Tibial artery (tissue), 4 donors: Measurements from ENCODE around the gene MIPOL1.

Source experiments
- DNase-seq, 2 donors: peaks; one replicate each; pipeline ENCODE4 v3.0.0-alpha.2; 2019
- H3K27ac ChIP-seq, 2 donors: fragments of 200-600 bp; sonication (generic) in 1 of 2; 1 replicate in 1 of 2; 2 replicates in 1 of 2; pipeline ENCODE4 v1.5.1; 2018 to 2019; ENCODE audit warnings: mild to moderate bottlenecking in 1 of 2
- H3K27me3 ChIP-seq, 2 donors: fragments of 200-600 bp; sonication (generic) in 1 of 2; one replicate each; pipeline versions ENCODE4 v1.5.1 to v1.6.0; 2016 to 2019
- H3K36me3 ChIP-seq, 3 donors: fragments of 200-600 bp; sonication (generic) in 2 of 3; one replicate each; pipeline ENCODE4 v1.5.1; 2016 to 2019; ENCODE audit warnings: mild to moderate bottlenecking in 2 of 3
- H3K4me1 ChIP-seq, 4 donors: fragments of 200-600 bp; sonication (generic) in 2 of 4; 1 replicate in 3 of 4; 2 replicates in 1 of 4; pipeline ENCODE4 v1.5.1; 2016 to 2019
- H3K4me3 ChIP-seq, 2 donors: fragments of 200-600 bp; sonication (generic) in 1 of 2; 1 replicate in 1 of 2; 2 replicates in 1 of 2; pipeline ENCODE4 v1.5.1; 2018 to 2019; ENCODE audit warnings: mild to moderate bottlenecking in 2 of 2
- H3K9me3 ChIP-seq, 3 donors: fragments of 200-600 bp; sonication (generic) in 1 of 3; one replicate each; pipeline ENCODE4 v1.5.1; 2016 to 2019
- intact Hi-C: fragments of 100-400 bp; cut with DNase I; formaldehyde crosslinking; loops from one replicate; pipeline ENCODE4 v1.15.0; 2023; ENCODE audit warnings: low total_unique reads
- TF ChIP-seq, protein P1 (sequence below), 2 experiments: fragments of 200-600 bp in 1 of 2; fragments of 450-650 bp in 1 of 2; IDR thresholded peaks; one replicate each; pipeline ENCODE4 v1.5.1; 2017 to 2019; ENCODE audit warnings: antibody characterized with exemption in 2 of 2, mild to moderate bottlenecking in 1 of 2, moderate library complexity in 1 of 2

Gene MIPOL1

DNA sequence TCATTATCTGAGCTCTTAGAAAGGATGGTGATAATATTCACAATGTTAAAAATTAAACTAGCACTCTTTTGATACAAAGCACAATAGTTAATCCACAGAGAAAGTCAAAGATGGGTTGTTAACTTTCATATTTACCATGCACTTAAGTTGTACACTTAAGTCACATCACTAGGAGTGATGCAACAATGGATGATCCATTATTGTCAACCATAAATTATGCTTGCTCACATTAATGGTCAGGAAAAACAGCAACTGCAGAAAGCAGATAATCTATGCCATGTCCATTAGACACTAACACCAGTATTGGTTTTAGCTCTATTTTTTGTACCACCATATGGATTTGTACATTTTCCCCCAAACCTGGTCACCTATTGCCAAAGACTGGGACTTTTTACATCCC, 201.8 kb downstream of the MIPOL1 start:
- Histone ChIP-seq H3K27ac (no peak overlapping the region), H3K4me3 (no peak overlapping the region), H3K4me1 (no peaks in the 10 kb centered on the region), H3K9me3 (peaks cover 0 to 26% (median 5%) of the 10 kb centered on the region in 3 donors), H3K36me3 (peaks cover 0 to 7% (median 5%) of the 10 kb centered on the region in 3 donors), H3K27me3 (no peaks in the 10 kb centered on the region)
- intact Hi-C loops = no loop called here
- TF ChIP-seq, protein P1, sequence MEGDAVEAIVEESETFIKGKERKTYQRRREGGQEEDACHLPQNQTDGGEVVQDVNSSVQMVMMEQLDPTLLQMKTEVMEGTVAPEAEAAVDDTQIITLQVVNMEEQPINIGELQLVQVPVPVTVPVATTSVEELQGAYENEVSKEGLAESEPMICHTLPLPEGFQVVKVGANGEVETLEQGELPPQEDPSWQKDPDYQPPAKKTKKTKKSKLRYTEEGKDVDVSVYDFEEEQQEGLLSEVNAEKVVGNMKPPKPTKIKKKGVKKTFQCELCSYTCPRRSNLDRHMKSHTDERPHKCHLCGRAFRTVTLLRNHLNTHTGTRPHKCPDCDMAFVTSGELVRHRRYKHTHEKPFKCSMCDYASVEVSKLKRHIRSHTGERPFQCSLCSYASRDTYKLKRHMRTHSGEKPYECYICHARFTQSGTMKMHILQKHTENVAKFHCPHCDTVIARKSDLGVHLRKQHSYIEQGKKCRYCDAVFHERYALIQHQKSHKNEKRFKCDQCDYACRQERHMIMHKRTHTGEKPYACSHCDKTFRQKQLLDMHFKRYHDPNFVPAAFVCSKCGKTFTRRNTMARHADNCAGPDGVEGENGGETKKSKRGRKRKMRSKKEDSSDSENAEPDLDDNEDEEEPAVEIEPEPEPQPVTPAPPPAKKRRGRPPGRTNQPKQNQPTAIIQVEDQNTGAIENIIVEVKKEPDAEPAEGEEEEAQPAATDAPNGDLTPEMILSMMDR (IDR thresholded peaks at IDR 0.05) = no peak
- no peak for DNase-seq

DNA sequence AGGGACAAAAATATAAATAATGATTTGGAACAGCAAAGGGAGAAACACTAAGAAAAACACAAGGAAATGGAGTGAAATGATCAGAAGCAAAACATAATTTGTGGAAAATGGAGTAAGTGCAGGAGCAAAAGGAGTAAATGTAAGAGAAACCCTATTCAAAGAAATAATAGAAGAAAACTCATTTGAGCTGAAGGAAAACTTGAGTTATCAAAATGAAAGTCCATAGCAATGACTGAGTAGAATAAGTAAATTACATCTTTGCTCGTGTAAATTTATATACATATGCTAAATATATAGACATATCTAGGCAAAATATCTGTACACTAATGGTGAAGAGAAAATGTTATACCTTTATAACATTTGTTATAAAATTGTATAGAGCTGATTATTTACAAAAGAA, 203.4 kb downstream of the MIPOL1 start:
- peaks cover 0 to 5% (median 0%) of the 10 kb centered on the region in 3 donors for H3K36me3 ChIP-seq
- TF ChIP-seq, protein P1 (IDR thresholded peaks at IDR 0.05) = no peak
- peaks cover 0 to 13% (median 0%) of the 10 kb centered on the region in 3 donors for H3K9me3 ChIP-seq
- H3K4me3 ChIP-seq = no peak overlapping the region
- no peaks in the 10 kb centered on the region for H3K27me3 ChIP-seq
- no peak for DNase-seq
- H3K4me1 ChIP-seq = no peaks in the 10 kb centered on the region
- intact Hi-C loops = no loop called here
- H3K27ac ChIP-seq = no peak overlapping the region

DNA sequence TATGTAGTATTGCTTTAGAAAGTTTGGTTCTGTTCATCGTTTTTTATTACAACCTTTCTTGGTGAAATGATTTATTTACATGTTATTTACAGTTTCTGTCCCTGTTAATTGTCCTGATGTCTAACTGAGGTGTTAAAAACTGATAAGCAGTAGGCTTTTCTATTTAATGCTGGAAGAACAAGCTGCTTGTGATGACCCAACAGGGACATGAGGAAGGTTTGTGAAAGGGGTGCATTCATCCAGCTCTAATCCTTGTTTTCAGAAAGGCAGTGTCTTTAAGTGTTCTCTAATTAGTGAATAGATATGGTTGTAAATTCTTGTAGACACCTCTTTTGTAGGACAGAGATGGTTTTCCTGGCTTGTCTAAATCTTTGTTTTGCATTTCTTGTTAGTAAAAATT, 205.9 kb downstream of the MIPOL1 start:
- DNase-seq = no peak
- H3K4me3 ChIP-seq = no peak overlapping the region
- intact Hi-C loops = no loop called here
- H3K4me1 ChIP-seq = no peaks in the 10 kb centered on the region
- TF ChIP-seq, protein P1 (IDR thresholded peaks at IDR 0.05) = no peak
- H3K36me3 ChIP-seq = peaks cover 0 to 4% (median 0%) of the 10 kb centered on the region in 3 donors
- no peaks in the 10 kb centered on the region for H3K27me3 ChIP-seq
- peaks cover 0 to 10% (median 0%) of the 10 kb centered on the region in 3 donors for H3K9me3 ChIP-seq
- no peak overlapping the region for H3K27ac ChIP-seq

DNA sequence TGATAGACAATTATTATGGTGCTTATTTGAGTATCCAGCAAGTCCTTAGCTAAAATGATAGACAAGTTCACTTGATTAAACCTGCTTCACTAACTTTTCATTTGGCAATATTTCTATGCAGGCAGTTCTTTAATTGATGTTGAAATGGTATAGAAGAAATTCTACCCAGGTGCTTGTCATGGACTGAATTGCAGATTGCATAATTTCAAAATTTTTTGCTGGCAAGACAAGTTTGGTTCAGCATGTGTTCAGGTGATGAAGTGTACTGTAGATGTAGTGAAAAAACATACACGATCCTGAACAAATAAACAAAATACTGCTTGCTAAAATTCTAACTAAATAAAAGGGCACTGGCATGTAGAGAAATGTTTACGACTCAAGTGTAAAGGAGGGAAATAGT, 208.4 kb downstream of the MIPOL1 start:
- Histone ChIP-seq H3K27ac (no peak overlapping the region), H3K4me1 (no peaks in the 10 kb centered on the region), H3K36me3 (no peaks in the 10 kb centered on the region), H3K4me3 (no peak overlapping the region), H3K27me3 (no peaks in the 10 kb centered on the region), H3K9me3 (no peaks in the 10 kb centered on the region)
- intact Hi-C loops = no loop called here
- TF ChIP-seq, protein P1 (IDR thresholded peaks at IDR 0.05) = no peak
- DNase-seq = no peak

DNA sequence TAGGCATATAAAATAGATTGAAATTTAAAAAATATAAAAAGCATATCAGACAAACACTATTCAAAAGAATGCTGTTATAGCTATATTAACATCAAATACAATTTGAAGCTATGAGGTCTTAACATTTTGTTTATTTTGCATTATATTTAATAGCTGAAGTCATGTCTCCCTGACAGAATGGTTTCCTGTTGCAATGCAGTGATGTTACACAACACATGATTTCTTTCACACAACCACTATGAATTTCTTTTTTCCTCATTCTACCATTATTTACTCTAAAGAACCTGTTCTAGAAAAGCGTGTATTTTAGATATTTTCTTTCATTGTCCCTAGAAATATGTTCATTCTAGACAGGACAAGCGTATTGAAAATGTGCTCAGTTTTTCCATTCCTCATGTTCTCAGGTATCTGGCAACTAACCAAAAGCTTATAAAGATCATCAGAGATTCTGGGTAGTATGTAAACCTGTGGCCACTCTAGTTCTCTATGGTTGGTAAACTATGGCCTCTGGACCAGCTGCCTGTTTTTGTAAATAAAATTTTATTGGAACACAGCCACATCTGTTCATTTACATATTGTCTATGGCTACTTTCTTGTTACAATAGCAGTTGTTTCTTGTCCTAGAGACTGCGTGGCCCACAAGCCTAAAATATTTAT, 213.5 kb downstream of the MIPOL1 start:
- H3K4me1 ChIP-seq = no peaks in the 10 kb centered on the region
- DNase-seq = no peak
- intact Hi-C loops = no loop called here
- TF ChIP-seq, protein P1 (IDR thresholded peaks at IDR 0.05) = no peak
- H3K36me3 ChIP-seq = no peaks in the 10 kb centered on the region
- no peaks in the 10 kb centered on the region for H3K9me3 ChIP-seq
- no peak overlapping the region for H3K27ac ChIP-seq
- H3K4me3 ChIP-seq = no peak overlapping the region
- no peaks in the 10 kb centered on the region for H3K27me3 ChIP-seq
